GM18507 (cell line): ENCODE results near the gene SQSTM1.
"Not testable (repeated sequence)": the region's sequence is repeated elsewhere in the genome, so short reads cannot be mapped to it uniquely, and the experiment has no call there.

Source experiments
- DNase-seq: peaks from one replicate; pipeline ENCODE4 v3.0.0; 2011; ENCODE audit warnings: low read depth; ENCODE audit not compliant: insufficient read length; ENCODE audit errors: extremely low spot score
- FAIRE-seq: peaks from 2 replicates; lab custom pipeline; 2011; peaks lifted over from hg19 to GRCh38; lab: Jason Lieb, UNC

SQSTM1 gene

DNA sequence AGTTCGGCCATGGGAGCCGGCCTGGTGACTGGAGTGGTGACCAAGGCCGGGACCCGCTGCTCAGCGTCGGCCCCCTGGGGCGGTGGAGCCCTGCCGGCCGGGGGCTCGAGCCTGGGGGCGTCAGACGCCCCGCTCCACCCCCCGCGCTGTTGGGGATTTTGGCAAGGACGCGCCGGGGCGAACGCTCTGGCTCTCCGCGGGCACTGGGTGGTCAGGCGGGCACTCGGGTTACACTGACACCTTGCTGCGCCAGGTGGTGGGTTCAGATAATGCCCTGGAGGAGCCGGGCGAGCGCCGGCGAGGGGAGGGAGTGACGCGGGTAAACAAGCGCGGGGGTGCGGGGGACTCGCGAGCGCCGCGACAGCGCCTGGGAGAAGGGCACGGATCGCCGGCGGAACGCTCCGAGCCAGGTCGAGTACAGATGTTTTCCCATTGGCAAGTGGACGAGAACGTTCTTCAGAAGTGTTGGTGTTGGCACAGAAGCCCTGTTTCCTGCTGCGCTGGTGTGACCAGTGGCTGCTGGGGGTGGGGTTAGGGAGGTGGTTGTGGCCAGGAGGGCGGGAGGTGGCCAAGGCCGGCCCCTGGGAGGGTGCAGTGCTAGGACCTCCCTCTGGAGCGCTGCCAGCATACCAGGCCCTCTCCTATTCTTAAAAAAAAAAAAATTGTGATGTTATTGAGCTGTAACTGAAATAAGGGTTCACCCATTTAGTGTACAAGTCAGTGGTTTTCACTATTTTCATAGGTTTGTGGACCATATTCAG is 773 bp downstream of the SQSTM1 start:
- DNase-seq (peak; percentile 91), FAIRE-seq (peak; percentile 93)

DNA sequence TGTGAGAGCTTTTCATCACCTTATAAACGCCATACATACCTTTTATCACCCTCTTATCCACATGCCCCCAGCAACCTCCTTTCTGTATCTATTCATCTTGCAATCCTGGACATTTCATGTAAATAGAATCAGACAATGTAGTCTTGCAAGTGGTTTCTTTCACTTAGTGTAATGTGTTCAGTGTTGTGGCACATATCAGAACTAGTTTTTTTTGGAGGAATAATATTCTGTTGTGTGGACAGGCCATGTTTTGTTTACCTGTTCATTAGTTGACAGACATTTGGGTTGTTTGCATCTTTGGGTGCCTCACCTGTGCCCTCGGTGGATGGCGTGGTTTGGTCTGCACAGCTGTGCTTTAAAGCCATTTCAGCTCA is 1.3 kb downstream of the SQSTM1 start:
- DNase-seq (no peak), FAIRE-seq (no peak)

DNA sequence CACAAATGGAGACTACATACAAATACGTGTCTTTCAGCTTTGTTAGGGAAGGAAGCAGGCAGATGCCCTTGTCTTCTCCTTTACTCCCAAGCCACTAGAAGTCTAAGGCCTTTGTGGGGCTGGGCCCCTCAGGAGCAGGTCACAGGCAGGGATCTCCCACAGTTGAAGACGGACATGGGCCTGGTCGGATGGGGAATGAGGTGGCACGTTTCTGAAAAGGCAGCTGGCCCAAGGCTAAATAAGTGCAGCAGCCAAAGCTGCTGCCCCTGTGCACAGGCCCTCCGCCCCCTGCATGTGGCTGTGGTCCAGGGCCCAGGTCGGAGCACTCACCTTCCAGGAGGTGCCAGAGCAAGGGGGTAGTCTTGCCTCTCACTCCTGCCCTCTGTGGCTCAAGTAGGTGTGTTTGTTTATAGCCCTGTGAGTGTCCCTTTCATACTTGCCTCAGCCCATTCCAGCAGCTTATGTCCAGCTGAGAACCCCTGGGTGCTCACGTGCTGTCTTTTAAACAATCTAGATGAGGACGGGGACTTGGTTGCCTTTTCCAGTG is 1.8 kb downstream of the SQSTM1 start:
- DNase-seq (no peak), FAIRE-seq (no peak)

DNA sequence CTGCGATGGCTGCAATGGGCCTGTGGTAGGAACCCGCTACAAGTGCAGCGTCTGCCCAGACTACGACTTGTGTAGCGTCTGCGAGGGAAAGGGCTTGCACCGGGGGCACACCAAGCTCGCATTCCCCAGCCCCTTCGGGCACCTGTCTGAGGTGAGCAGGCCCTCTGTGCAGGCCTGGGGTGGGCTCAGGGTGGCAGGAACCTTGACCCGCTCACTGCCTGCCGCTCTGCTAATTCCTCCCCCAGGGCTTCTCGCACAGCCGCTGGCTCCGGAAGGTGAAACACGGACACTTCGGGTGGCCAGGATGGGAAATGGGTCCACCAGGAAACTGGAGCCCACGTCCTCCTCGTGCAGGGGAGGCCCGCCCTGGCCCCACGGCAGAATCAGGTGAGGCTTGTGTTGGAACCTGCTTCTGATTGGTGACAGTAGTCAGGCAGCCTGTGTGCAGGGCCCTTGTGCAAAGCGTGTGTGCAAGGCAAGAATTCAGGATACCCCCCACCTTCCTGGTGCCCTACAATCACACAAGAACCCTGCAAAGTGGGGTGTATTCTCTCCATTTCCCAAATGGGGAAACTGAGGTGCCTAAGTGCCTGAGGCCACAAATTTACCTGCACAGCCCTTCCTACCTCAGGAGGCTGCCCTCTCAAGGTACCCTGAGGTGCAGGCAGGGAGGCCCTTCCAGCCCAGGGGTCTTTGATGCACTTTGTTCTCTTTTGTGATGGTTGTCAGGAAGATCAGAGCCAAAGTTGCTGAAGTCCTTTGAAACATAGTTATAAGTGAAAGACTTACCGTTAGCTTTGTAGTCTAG is 3.4 kb downstream of the SQSTM1 start:
- DNase-seq (no peak), FAIRE-seq (no peak)

DNA sequence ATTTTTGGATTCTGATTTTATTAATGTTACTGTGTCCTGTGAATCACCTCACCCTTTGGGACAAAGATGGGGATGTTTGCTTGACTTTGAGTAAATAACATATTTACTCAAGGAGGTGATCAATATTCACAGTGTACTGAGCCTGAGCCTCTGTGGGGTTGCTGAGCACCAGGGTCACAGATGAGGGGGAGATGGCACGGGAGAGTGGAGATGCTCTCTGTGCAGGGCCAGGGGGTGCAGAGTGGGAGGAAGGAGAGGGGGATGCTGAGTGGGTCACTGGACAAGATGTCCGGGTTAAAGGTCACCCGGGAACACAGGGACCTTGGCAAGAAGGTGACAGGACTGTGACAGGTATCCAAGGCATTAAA is 4.0 kb downstream of the SQSTM1 start:
- FAIRE-seq, result no peak
- DNase-seq, result no peak

DNA sequence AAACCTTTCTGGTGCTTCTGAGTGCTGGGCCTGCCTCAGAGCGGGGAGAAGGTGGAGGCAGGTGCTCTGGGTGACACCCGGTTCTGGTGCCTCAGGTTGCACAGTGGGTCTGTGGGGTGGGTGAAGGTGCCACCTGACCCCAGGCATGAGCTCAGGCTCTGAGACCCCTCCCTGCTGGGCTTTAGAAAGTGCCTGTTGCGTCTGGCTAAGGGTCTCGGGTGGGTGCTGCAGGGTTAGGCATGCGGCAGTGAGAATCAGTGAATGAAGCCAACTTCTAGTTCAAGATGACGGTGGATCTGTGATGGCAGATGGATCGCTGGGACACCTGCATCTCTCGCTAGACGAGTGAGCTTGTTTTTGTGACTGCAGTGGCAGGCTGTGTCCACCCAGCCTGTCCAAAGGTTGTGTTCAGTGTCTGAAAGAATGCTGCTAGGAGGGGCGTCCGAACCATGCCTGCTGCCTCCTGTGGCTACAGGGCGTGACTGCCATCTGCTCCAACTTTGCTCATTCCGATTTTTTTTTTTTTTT is 5.0 kb downstream of the SQSTM1 start:
- FAIRE-seq, result no peak
- DNase-seq, result no peak

DNA sequence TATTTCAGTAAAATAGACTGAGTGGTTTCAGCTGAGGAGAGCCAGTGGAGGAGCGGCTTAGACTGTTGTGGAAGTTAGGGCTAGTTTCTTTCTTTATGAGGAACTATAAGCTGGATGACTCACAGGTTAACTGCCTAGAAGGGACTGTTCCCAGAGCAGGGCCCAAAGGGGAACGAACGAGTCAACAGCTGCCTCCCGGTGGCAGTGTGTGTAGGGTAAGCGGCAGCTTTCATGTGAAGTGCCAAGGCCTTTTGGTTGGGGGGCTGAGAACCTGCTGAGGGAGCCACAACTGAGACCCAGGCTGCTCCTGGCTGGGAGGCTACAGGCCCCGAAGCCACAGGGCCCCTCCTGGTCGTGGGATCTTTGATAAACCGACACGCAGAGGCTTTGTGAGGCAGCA is 7.0 kb downstream of the SQSTM1 start:
- DNase-seq, result no peak
- FAIRE-seq, result no peak

DNA sequence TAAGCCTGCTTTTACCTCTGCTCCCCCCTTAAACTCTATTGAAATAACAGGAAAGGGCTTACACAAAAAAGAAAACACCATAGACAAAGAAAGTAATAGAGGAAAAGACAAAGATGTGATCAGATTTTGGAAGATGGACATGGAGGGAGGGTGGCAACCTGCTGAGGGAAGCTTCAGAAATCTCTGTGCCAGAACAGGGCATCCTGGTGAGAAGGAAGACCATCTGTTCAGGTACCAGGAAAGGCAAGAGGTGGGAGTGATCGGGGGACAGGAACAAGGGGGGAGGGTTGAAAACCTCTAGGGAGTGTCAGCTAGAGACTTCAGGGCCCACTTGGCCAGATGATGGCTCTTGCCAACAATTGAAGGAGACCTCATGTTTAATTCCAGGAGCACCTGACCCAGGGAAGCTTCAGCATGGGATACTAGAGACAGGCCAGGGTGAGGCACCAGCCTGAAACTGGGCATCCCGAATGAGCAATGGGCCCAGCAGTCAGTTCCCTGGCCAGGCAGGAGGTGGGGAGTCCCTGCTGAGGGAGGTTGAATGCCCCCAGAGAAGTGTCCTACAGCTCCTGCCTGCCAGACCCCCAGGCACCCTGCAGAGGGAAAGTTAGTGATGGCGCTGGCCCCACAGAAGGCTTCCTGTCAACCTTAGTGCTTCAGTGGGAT is 8.2 kb downstream of the SQSTM1 start:
- no peak for DNase-seq
- FAIRE-seq, result no peak

DNA sequence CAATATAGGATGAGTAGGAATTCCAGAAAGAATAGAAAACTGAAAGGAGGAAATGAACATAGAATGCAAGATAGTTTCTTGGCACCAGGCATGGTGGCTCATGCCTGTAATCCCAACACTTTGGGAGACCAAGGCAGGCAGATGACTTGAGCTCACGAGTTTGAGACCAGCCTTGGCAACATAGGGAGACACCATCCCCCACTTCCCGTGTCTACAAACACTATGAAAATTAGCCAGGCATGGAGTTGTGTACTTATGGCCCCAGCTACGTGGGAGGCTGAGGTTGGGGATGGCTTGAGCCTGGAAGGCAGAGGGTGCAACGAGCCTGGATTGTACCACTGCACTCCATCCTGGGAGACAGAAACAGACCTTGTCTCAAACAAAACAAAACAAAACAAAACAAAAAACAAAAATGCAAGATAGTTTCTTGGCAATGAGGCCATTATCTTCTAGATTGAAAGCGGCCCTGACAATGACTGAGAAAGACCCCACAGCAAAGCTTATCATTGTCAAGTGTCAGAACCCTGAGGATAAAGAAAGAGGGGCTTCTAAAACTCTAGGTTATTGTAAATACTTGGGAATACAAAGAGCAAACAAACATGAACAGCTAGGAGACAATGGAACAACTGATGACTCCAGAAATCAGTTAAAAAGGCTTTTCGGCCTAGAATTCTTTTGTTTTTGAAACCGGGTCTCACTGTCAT is 9.2 kb downstream of the SQSTM1 start:
- no peak for DNase-seq
- FAIRE-seq, result no peak

DNA sequence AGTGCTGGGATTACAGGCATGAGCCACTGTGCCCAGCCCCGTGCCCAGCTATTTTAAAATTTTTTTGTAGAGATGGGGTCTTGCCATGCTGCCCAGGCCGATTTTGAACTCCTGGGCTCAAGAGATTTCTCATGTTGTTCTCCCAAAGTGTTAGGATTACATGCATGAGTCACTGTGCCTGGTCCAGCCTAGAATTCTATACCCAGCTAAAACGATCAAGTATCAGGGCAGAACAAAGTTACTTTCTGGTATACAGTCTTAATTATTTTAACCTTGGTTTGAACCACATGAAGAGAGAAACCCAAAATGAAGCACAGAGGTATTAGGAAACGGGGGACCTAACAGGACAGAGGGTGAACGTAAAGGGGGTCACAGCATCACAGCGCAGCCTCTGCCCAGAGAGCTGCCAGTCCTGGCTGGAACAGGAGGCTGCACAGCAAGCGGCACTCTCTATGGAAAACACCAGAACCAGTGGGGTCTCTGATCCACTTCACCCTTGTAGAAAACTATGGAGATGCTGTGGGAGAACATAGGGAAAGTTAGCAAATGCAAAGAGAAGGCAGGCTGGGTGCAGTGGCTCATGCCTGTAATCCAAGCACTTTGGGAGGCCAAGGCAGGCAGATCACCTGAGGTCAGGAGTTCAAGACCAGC is 10.2 kb downstream of the SQSTM1 start:
- DNase-seq (no peak), FAIRE-seq (no peak)

DNA sequence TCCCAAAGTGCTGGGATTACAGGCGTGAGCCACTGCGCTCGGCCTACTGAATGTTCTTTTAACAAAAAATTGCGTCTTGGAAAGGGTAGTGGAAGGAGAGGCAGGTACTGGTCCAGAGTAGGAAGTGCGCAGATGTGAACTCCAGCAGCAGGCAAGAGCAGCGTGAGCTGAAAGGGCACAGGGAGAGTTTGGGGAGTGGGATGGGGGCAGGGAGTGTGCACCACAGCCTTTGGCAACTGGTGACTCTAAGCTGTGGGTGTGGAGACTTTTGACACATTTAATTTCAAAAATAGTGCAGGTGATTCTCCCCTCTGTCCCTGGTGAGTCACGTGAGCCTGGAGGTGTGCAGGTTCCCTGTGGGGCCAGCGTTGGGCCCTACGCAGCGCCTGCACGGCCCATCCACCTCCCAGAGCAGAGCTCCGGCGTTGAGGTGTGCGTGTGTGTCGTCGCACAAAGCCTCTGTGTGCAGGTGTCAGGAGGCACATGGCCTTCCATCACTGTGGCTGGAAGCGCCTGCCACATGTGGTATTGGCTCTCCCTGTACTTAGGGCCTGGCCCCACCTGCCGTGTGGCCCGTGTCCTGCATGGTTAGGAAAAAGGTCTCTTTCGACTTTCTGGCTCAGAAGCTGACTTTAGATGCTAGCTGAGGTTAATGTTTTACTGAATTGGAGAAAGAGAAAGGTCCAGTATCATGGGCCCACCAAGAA is 11.5 kb downstream of the SQSTM1 start:
- FAIRE-seq, result no peak
- no peak for DNase-seq

DNA sequence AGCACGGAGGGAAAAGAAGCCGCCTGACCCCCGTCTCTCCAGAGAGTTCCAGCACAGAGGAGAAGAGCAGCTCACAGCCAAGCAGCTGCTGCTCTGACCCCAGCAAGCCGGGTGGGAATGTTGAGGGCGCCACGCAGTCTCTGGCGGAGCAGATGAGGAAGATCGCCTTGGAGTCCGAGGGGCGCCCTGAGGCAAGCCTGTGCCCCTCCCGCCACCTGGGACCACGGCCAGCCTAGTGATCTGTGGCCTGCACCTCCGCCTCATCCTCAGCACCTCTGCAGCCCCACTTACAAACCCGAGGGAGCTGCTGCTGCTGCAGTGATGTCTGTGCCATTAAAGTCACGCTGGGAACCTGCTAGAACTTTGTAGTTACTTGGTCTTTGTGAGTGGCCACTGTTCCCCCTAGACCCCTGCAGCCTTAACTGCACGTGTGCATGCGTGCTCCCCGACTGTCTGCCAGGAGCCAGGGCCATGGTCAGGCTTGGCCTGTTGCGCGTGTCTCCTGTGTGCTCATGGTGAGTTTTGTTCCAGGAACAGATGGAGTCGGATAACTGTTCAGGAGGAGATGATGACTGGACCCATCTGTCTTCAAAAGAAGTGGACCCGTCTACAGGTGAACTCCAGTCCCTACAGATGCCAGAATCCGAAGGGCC is 12.5 kb downstream of the SQSTM1 start:
- no peak for DNase-seq
- FAIRE-seq, result no peak

DNA sequence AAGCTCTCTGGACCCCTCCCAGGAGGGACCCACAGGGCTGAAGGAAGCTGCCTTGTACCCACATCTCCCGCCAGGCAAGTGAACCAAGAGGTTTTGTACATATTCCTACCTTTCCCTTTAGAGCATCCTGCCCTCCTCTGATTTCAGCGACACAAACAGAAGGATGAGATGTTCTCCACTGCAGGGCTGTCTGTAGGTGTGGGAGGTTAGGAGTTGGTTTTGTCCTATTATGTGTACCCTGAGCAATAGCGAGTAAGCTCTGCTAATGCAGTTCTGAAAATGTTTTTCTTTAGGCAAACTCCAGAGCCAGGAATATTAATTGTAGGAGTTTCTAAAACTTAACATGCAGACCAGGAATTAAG is 13.0 kb downstream of the SQSTM1 start:
- no peak for FAIRE-seq
- DNase-seq, result no peak

DNA sequence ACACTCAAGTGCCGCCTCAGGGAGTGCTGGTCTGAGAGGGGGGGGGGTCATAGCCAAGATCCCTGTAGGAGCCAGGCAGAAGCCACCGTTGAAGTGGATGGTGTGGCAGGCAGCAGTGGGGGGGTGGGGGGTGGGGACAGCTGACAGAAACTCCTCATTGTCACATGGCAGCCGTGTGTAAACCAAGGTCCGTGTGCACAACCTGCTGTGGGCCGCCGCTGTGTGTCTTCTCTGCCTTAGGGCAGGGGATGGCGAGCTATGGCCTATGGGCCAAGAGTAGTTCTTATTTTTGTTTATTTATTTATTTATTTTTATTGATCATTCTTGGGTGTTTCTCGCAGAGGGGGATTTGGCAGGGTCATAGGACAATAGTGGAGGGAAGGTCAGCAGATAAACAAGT is 13.4 kb downstream of the SQSTM1 start:
- no peak for FAIRE-seq
- no peak for DNase-seq

DNA sequence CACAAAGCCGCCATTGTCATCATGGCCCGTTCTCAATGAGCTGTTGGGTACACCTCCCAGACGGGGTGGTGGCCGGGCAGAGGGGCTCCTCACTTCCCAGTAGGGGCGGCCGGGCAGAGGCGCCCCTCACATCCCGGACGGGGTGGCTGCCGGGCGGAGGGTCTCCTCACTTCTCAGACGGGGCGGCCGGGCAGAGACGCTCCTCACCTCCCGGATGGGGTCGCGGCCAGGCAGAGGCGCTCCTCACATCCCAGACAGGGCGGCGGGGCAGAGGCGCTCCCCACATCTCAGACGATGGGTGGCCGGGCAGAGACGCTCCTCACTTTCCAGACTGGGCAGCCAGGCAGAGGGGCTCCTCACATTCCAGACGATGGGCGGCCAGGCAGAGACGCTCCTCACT is 14.2 kb downstream of the SQSTM1 start:
- DNase-seq, FAIRE-seq: not testable (repeated sequence)

DNA sequence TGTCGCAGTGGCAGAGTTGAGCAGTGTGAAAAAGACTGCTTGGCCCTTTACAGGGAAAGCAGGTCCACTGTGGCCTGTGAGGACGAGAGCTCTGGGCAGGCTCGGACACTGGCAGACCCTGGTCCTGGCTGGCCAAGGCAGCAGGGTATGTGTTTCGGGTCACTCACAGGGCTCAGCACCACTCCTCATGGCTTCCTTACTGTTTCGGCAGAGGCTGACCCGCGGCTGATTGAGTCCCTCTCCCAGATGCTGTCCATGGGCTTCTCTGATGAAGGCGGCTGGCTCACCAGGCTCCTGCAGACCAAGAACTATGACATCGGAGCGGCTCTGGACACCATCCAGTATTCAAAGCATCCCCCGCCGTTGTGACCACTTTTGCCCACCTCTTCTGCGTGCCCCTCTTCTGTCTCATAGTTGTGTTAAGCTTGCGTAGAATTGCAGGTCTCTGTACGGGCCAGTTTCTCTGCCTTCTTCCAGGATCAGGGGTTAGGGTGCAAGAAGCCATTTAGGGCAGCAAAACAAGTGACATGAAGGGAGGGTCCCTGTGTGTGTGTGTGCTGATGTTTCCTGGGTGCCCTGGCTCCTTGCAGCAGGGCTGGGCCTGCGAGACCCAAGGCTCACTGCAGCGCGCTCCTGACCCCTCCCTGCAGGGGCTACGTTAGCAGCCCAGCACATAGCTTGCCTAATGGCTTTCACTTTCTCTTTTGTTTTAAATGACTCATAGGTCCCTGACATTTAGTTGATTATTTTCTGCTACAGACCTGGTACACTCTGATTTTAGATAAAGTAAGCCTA is 15.7 kb downstream of the SQSTM1 start:
- DNase-seq (no peak), FAIRE-seq (no peak)
